HG03196 (cell line): ENCODE results near the gene PLIN4.

Experiments
- ATAC-seq: cut with Tn5 transposase; IDR thresholded peaks from one replicate; pipeline ENCODE4 v1.9.1; 2021; ENCODE audit not compliant: unreplicated experiment

PLIN4 gene

DNA sequence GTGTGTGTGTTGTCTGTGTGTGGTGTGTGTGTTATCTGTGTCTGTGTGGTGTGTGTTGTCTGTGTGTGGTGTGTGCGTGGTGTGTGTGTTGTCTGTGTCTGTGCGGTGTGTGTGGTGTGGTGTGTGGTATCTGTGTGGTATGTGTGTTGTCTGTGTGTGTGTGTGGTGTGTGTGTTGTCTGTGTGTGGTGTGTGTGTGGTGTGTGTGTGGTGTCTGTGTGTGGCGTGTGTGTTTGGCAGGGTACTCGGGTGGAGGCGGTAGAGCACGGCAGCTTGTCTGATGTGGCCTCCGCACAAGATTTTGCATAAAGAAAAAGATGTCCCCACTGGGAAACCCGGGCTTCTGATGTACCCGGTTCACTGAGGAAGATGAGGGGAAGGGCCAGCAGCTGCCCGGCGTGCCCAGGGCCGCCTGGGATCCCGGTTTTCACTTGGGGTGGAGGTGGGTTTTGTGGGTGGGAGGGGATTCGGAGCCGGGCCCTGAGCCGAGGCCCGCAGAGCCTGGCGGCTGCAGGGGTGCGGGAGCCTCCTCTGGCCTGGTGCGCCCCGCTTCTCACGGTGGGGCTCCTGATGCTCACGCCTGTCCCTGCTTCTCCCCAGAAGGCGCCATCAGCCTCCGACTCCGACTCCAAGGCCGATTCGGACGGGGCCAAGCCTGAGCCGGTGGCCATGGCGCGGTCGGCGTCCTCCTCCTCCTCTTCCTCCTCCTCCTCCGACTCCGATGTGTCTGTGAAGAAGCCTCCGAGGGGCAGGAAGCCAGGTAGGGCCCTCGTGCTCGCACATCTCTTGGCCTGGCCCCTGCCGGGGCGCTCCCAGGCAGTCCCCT lies 25.0 kb downstream of the PLIN4 start:
- ATAC-seq: no peak

DNA sequence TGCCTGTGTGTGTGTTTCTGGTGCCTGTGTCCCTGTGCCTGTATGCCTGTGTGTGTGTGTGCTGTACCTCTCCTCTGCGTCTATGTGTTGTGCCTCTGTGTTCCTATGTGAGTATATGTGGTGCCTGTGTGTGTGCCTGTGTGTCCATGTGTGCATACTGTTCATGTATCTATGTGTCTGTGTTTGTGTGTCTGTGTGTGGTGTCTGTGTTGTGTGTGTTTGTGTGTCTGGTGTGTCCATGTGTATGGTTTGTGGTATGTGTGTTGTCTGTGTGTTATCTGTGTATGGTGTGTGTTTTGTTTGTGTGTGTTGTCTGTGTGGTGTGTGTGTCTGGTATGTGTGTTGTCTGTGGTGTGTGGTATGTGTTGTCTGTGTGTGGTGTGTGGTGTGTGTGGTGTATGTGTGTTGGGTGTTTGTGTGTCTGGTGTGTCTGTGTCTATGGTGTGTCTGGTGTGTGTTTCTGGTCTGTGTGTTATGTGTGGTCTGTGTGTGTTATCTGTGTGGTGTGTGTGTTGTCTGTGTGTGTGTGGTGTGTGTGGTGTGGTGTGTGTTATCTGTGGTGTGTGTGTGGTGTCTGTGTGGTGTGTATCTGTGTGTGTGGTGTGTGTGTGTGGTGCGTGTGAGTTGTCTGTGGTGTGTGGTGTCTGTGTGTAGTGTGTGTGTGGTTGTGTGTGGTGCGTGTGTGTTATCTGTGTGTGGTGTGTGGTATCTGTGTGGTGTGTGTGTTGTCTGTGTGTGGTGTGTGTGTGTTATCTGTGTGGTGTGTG lies 25.8 kb downstream of the PLIN4 start:
- ATAC-seq: no peak

DNA sequence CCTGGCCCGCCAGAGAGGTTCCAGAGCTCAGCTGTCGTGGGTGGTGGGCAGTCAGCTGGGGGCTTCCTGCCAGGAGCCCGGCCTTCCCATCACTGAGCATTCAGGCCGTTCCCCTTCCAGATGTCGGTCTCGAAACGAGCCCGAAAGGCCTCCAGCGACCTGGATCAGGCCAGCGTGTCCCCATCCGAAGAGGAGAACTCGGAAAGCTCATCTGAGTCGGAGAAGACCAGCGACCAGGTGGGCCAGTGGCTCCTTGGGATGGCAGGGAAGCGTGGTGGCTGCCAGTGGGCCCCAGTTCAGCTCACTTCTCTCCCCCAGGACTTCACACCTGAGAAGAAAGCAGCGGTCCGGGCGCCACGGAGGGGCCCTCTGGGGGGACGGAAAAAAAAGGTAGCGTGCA lies 26.8 kb downstream of the PLIN4 start:
- no peak for ATAC-seq

DNA sequence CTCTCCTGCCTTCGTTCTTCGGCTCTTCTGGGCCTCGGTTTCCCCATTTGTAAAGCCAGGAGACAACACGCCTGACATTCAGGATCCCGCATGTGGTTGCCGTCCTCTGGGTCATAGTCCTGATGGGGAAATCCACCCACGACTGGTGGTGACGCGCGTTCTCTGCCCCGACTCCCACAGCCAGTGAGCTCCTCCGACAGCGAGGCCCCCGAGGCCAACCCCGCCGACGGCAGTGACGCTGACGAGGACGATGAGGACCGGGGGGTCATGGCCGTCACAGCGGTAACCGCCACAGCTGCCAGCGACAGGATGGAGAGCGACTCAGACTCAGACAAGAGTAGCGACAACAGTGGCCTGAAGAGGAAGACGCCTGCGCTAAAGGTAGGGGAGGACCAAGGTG lies 29.8 kb downstream of the PLIN4 start:
- no peak for ATAC-seq

DNA sequence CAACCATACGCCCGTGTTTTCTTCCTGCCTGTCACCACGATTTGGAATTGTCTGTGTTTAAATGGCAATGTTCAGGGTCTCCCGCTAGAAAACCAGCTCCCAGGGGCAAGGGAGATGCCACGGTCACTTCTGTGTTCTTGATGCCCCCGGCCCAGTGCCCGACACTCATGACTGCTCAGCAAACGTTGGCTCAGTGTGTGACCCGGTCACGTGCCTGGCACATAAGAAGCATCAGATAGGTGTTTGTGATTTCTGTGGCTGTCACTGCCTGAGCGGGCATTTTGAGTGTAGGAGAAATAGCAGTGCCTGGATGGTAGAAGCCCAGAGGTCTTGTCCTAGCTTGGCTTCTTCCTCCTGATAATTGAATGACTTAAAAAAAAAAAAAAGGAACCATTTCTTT lies 30.7 kb downstream of the PLIN4 start:
- no peak for ATAC-seq

DNA sequence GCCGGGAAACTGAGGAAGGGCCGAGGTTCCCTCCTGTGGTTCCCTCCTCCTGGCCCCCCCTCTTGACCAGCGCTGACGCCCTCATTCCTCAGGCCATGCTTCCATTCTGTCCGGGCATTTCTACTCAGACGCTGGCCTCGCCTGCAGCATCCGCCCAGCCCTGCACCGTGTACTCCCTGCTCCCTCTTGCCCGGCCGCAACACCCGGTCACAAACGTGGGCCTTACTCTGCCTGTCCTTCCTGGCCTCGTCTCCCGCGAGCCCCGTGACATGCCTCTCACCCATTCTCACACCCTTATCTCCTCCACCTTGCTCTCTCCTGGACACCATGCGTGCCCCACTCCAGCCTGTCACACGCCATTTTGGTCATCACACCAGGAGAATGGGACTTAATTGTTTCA lies 34.9 kb downstream of the PLIN4 start:
- ATAC-seq: no peak

DNA sequence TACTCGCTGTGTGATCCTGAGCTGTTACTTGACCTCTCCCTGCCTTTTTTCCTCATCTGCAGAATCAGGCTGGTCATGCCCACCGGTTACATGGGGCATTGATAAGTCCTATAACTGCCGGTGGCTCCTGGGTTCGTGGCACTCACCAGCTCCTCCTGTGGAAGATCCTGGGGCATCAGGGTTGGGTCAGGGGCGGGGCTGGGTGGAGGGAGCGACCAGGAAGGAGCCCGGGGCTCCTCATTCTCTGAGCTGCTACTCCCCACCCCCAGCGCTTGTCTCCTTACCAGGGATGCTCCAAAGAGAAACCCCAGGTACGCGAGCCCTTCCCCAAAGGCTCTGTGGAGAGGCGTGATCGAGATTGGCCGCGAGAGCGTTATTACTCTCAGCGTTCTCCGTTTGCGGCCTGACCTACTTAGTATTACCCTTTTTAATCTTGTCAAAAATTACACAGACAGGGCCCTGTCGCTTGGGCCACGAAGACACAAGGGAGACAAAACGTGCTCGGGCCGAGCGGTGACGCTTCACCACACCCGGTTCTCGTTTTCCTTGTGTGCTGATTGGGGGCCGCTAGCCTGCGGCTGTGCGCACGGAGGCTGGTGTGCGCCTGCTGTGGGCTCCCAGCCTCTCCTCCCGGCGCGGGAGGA lies 35.4 kb downstream of the PLIN4 start:
- ATAC-seq: no peak

DNA sequence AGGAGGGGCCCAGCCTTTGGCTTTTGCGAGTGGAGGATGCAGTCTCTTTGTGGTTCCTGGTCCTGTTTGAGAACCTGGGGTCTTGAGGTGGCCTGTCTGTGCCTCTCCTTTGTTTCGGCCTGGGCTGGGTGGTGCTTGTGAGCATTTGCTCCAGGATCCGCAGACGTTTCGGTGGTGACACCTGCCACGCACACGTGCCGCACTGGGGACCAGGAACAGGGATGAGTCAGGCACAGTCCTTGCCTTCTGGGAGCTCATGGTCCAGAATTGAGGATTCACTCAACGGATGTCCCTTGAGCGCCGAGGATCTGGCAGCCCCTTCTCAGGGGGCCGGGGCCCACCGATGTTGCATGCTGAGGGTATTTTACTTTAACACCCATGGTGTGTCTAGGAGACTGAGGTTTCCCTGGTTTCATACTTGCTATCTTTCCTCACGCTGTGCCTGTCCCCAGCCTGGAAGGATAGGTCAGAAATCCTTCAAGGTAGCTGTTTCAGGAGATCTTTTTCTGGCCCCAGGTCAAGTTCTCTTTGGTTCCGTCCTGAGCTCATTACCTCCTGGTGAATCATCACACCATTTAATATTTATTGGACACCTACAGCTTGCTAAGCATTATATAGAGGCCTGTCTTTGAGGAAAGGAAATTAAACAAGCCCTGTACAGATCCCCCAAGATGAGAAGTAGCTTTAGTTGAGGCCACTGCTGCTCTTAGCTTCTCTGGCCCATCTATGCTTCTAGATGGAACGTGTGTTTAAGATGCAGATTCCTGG lies 41.1 kb downstream of the PLIN4 start:
- no peak for ATAC-seq

DNA sequence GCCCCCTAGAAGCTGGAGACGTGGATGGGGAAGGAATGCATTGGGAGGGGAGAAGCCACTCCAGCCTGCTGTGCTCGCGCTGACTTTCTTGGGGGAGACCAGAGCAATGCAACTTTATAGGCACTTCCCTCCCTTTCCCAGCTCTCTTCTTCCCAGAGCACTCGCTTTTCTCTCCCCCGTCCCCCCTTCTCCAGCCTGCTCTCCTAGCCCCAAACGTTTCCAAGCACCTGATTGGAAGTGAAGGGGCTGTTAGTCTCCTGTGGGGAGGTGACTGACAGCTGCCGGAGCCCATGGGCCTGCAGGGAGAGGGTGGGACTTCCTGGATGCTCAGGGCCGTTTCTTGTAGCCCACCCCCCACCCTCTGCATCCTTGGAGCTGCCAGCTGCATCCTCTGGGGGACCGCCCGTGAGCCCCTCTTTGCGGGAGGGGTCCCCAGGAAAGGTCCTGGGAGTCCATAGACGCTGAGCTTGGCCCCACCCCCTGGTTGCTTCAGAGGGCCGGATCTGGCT lies 43.7 kb downstream of the PLIN4 start:
- no peak for ATAC-seq

DNA sequence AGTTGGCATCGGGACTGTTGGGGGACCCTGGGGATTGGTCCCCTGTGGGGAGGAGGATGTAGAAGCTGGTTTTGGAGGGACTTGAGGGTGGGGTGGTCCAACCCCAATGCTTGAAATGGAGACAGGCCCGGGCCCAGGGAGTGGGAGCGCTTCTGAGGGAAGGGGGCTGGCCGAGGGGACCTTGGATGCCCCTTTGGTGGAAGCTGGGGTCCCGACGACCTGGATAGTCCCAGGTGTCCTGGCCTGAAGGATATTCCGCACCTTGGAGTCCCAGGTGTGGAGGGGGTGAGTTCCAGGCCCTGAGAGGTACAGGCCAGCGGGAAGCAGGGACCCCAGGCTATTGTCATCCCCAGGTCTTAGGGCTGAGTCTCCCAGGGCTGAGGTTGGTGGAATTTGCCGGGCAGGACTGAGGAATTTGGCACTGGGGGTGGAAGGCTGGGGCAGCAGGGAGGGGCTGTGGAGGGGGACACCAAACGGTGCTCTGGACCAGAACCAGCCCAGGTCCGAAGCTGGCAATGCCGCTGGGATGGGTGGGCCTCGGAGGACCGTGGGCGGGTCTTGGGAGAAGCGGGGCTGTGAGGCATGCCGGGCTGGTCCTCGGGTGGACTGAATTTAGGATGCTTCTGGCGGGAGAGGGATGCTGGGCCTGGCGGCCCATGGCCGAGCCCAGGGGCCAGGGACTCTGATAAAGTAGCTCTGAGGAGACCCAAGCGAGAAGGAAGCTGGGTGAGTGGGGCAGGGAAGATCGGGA lies 44.3 kb downstream of the PLIN4 start:
- no peak for ATAC-seq

DNA sequence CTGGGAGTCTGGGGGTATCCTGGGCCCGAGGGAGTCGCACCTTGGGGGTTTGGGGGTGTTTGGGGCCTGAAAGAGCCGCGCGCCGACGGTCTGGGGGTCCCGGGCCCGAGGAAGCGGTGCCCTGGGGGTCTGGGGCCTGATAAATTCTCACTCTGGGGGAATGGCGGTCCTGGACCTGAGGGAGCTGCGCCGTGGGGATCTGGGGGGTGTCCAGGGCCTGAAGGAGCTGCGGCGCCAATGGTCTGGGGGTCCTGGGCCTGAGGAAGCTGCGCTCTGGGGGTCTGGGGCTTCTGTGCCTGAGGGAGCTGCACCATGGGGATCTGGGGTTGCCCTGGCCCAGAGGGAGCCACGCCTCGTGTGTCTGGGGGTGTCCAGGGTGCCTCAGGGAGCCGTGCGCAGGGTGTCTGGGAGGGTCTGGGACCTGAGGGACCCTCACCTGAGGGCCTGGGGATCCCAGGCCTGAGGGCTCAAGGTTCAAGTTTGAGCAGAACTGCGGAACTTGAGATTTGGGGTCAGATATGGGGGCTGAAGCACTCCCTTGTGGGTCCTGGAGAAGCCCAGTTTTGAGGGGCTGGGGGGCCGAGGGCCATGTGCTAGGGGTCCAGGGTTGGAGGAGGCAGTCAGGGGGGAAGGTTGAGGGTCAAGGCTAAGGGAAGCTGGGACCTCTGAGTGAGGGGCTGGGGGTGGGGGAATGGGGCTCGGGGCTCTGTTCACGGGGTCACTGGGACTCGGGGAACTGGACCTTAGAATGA lies 45.1 kb downstream of the PLIN4 start:
- ATAC-seq: no peak

DNA sequence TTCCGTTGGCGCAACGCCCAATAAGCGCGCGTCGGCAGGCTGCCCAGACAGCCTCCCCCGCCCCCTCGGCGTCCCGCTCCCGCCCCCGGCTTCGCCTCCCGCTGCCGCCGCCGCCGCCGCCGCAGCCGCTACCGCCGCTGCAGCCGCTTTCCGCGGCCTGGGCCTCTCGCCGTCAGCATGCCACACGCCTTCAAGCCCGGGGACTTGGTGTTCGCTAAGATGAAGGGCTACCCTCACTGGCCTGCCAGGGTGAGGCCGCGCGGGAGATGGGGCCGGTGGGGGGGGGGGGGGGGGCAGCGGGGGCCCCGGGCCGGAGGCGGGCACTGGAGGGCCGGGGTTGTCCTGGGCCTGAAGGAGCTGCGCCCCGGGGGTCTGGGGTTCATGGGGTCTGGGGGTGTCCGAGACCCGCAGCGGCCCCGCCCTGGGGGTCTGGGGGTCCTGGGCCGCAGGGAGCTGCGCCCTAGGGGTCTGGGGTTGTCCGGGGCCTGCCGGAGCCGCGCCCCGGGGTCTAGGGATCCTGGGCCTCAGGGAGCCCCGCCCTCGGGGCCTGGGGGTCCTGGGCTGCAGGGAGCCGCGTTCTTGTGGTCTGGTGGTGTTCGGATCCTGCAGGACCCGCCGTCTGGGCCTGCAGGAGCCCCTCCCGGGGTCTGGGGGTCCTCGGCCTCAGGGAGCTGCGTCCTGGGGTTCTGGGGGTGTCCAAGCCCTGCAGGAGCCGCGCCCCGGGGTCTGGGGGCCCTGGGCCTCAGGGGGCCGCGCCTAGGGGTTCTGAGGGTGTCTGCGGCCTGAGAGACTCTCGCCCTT lies 45.9 kb downstream of the PLIN4 start, which contains the start of gene HDGFL2:
Gene HDGFL2 (plus strand): TSS at position 124 of the 801 bp plus-strand sequence. CDS start 54 bp downstream, at position 178.
- peak; percentile 1 for ATAC-seq

DNA sequence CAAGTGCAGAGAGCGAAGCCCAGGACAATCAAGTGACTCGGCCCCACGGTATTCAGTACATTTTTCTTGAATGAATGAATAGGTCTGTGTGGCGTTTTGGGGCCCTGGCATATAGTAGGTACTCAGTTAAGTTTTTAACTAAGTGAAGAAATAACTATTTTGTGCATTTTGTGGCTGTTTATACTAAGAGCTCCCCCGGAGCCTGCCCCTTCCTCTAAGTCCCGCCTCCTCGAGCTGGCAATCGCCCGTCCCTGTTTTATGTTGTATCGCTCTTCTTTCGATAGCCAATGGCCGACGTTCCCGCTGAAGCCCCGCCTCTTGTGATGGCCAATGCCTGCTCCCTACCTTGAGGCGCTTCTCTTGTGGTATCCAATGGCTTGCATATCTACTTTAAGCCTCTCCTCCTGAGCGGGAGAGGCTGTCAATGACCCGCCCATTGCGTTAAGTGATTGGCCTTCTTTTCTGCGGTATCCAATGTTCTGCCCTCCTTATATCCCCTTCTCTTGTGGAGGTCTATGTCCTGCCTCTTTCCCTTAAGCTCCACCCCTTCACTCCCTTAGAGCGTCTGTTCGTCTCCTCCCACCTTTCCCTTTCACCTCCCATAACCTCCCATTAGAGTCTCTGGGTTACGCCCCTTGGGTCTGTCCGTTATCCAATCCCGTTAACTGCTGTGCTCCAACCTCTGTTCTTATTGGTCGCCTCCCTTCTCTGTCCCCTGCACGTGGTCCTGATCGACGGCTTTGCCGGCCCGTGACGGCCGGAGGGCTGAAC lies 46.7 kb downstream of the PLIN4 start:
- ATAC-seq: peak; percentile 83

DNA sequence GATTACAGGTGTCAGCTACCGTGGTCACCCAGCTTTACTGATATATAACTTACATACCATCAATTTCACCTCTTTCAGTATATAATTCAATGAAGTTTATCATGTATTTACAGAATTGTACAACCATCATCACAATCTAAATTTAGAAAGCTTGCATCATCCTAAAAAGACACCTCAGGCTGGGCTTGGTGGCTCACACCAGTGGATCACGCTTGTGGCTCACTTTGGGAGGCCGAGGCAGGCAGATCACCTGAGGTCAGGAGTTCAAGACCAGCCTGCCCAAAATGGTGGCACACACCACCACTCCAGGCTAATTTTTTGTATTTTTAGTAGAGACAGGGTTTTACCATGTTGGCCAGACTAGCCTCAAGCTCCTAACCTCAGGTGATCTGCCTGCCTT lies 50.5 kb downstream of the PLIN4 start:
- ATAC-seq: no peak

DNA sequence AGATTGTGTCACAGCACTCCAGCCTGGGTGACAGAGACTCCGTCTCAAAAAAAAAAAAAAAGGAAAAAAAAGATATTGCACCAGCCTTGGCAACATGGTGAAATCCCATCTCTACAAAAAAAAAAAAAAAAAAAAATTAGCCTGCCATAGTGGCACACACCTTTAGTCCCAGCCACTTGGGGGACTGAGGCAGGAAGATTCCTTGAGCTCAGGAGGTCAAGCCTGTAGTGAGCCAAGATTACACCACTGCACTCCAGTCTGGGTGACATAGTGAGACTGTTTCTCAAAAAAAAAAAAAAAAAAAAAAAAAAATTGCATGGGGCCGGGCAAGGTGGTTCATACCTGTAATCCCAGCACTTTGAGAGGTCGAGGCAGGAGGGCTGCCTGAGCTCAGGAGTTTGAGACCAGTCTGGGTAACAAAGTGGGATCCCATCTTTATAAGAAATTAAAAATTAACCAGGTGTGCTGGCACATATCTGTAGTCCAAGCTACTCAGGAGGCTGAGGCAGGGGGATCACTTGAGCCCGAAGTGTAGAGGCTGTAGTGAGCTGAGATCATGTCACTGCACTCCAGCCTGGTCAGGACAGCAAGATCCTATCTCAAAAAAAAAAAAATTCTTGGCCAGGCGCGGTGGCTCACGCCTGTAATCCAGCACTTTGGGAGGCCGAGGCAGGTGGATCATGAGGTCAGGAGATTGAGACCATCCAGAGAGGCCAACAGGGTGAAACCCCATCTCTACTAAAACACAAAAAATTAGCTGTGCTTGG lies 53.3 kb downstream of the PLIN4 start:
- no peak for ATAC-seq

DNA sequence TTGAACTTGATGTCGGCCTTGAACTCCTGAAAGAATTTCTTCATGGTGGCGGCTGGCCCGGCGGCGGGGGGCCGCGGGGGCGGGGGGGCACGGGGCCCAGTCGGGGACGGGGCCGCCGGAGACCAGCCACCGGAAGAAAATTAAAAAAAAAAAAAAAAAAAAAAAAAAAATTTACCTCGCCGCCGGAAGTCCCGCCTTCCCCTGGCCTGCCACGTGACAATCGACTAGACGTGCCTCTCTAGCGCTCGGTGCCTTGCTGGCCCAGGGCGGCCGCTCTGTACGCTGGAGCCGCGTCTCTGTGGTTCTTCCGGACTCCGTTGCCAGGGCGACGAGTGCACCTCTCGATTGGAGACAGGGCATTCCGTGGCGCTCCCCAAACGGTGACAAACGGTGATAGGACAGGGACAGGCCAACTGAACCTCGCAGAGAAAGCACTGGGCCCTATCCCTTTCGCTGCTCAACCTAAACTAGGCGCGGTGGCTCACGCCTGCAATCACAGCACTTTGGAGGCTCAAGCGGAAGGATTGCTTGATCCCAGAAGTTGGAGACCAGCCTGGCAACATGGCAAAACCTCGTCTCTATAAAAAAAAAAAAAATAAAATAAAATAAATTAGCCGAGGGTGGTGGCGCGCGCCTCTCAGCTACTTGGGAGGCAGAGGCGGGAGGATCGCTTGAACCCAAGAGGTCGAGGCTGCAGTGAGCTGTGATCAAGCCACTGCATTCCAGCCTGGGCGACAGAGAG lies 60.5 kb downstream of the PLIN4 start, which contains the start of gene UBXN6:
Gene UBXN6 (minus strand): TSS at position 141 of the 742 bp plus-strand sequence. CDS start 97 bp downstream, at position 44.
- ATAC-seq: peak; percentile 90
